HepG2 (cell line): ENCODE data around the gene IL22. TPM values are rescaled to one million over a fixed set of nuclear protein-coding genes. Genes with fewer than 3 reads are reported as not detected.

Experiments
- ATAC-seq: fragments of 200-7000 bp; cut with Tn5 transposase; 3 replicates; pipeline ENCODE4 v1.9.1; 2020; ENCODE audit warnings: mild to moderate bottlenecking, moderate library complexity
- BruUV-seq: library from RNA; stranded (reverse); fragments of 400-500 nt; replicated peaks from 2 replicates; lab custom pipeline; 2021; lab: Mats Ljungman, UMichigan
- CTCF ChIA-PET: fragments of 300-600 bp; formaldehyde crosslinking; extraction: SDS; loops from one replicate; lab custom pipeline; 2021; ENCODE audit warnings: low total read pairs, inconsistent platforms, low intra/inter-chr PET ratio; lab: Yijun Ruan, JAX
- POLR2A ChIA-PET: fragments of 350-600 bp; sonication (Branson Sonifier 250); formaldehyde crosslinking; loops from one replicate; lab custom pipeline; 2020; ENCODE audit warnings: antibody characterized with exemption, inconsistent platforms; lab: Yijun Ruan, JAX
- DNase-seq: peaks from one replicate; pipeline ENCODE4 v3.0.0-alpha.2; 2015; ENCODE audit warnings: low spot score
- FAIRE-seq: peaks from 3 replicates; lab custom pipeline; 2011; peaks lifted over from hg19 to GRCh38; lab: Jason Lieb, UNC
- H2AFZ ChIP-seq: one replicate; pipeline ENCODE4 v1.6.1; 2011; ENCODE audit warnings: low read length, inconsistent platforms
- H3K27ac ChIP-seq: fragments of 300-600 bp; 3 replicates; pipeline ENCODE4 v1.8.0; 2011; ENCODE audit warnings: mixed run types, mild to moderate bottlenecking, mixed read lengths, low read length, inconsistent platforms; ENCODE audit not compliant: insufficient read depth; ENCODE audit errors: extremely low read length
- H3K27me3 ChIP-seq, 2 experiments: fragments of 200-600 bp in 1 of 2; 2 replicates in 1 of 2; 3 replicates in 1 of 2; pipeline versions ENCODE4 v1.6.0 to v1.8.0; 2011; ENCODE audit warnings: low read length in 2 of 2, mild to moderate bottlenecking in 2 of 2, moderate library complexity in 2 of 2, inconsistent platforms in 1 of 2; ENCODE audit not compliant: insufficient read depth in 2 of 2, control insufficient read depth in 1 of 2
- H3K36me3 ChIP-seq, 2 experiments: fragments of 200-600 bp in 1 of 2; replicated peaks in 1 of 2; 2 replicates in 1 of 2; 3 replicates in 1 of 2; pipeline versions ENCODE4 v1.5.1 to v1.8.0; 2011; ENCODE audit warnings: low read length in 2 of 2, inconsistent platforms in 1 of 2; ENCODE audit not compliant: insufficient read depth in 2 of 2, control insufficient read depth in 1 of 2
- H3K4me1 ChIP-seq: 2 replicates; pipeline ENCODE4 v1.5.1; 2012; ENCODE audit warnings: low read length, inconsistent platforms; ENCODE audit not compliant: insufficient read depth
- H3K4me2 ChIP-seq: 2 replicates; pipeline ENCODE4 v1.6.0; 2011; ENCODE audit warnings: low read depth, low read length, inconsistent platforms
- H3K4me3 ChIP-seq, 3 experiments: fragments of 200-600 bp in 1 of 3; sonication (generic), shearing (Covaris generic) in 1 of 3; replicated peaks in 1 of 3; 2 replicates each; pipeline ENCODE4 v1.5.1; 2011 to 2016; ENCODE audit warnings: low read length in 3 of 3, inconsistent platforms in 2 of 3, low read depth in 2 of 3, mild to moderate bottlenecking in 2 of 3, control low read depth in 1 of 3, mixed read lengths in 1 of 3; ENCODE audit not compliant: insufficient read depth in 1 of 3
- H3K79me2 ChIP-seq: one replicate; pipeline ENCODE4 v1.6.1; 2011; ENCODE audit warnings: low read length, inconsistent platforms; ENCODE audit not compliant: insufficient read depth
- H3K9ac ChIP-seq: 2 replicates; pipeline ENCODE4 v1.6.0; 2011; ENCODE audit warnings: mild to moderate bottlenecking, low read depth, low read length, inconsistent platforms; ENCODE audit not compliant: insufficient read depth
- H3K9me3 ChIP-seq: 2 replicates; pipeline ENCODE4 v1.5.1; 2012; ENCODE audit warnings: mild to moderate bottlenecking, low read length
- H4K20me1 ChIP-seq: 2 replicates; pipeline ENCODE4 v1.6.0; 2011; ENCODE audit warnings: inconsistent platforms, mild to moderate bottlenecking, low read length, moderate library complexity; ENCODE audit not compliant: insufficient read depth
- DNMT1 ChIP-seq: sonication (generic); formaldehyde crosslinking; IDR thresholded peaks from 2 replicates; pipeline ENCODE4 v1.5.1; 2020; ENCODE audit warnings: mild to moderate bottlenecking, missing genetic modification reagents
- HDAC1 ChIP-seq: sonication (generic); formaldehyde crosslinking; IDR thresholded peaks from 2 replicates; pipeline ENCODE4 v1.5.1; 2020; ENCODE audit warnings: mild to moderate bottlenecking, missing genetic modification reagents
- JUNB ChIP-seq: sonication (generic); formaldehyde crosslinking; IDR thresholded peaks from 2 replicates; pipeline ENCODE4 v1.8.0; 2022; ENCODE audit warnings: missing genetic modification reagents, mild to moderate bottlenecking, borderline replicate concordance
- MAFF ChIP-seq: IDR thresholded peaks from 2 replicates; pipeline ENCODE4 v1.6.1; 2011; ENCODE audit warnings: low read depth, low read length, improper control_type of control experiment
- MAFK ChIP-seq, 2 experiments: IDR thresholded peaks in 1 of 2; conservative IDR thresholded peaks in 1 of 2; 2 replicates each; pipeline ENCODE4 v1.6.1; 2011; ENCODE audit warnings: improper control_type of control experiment in 2 of 2, low read length in 2 of 2
- RXRA ChIP-seq: sonication (generic); formaldehyde crosslinking; IDR thresholded peaks from 2 replicates; pipeline ENCODE4 v1.5.1; 2020; ENCODE audit warnings: missing genetic modification reagents
- RXRB ChIP-seq: IDR thresholded peaks from 2 replicates; pipeline ENCODE4 v1.6.1; 2016; ENCODE audit warnings: borderline replicate concordance, missing genetic modification reagents, missing compliant biosample characterization
- SKI ChIP-seq: fragments of 450-650 bp; IDR thresholded peaks from one replicate; pipeline ENCODE4 v1.6.1; 2018; ENCODE audit warnings: mild to moderate bottlenecking; ENCODE audit not compliant: partially characterized antibody
- SRSF1 ChIP-seq: fragments of 200-400 bp; formaldehyde crosslinking; optimal IDR thresholded peaks from 2 replicates; pipeline ENCODE3; 2017; ENCODE audit warnings: mild to moderate bottlenecking, low read depth, low read length, moderate library complexity
- TEAD3 ChIP-seq: optimal IDR thresholded peaks from 2 replicates; pipeline ENCODE3; 2016; ENCODE audit warnings: borderline replicate concordance
- ZEB1 ChIP-seq: IDR thresholded peaks from 2 replicates; pipeline ENCODE4 v1.6.1; 2012; ENCODE audit warnings: mild to moderate bottlenecking, low read depth, inconsistent platforms; ENCODE audit not compliant: insufficient replicate concordance
- ZNF816 ChIP-seq: sonication (generic); formaldehyde crosslinking; IDR thresholded peaks from 2 replicates; pipeline ENCODE4 v1.8.0; 2022; ENCODE audit warnings: missing genetic modification reagents, mild to moderate bottlenecking, borderline replicate concordance
- WGBS: methylation state at CpG from one replicate; pipeline ENCODE4 v1.1.6; 2017; ENCODE audit warnings: low lambda C conversion rate; 5-methylcytosine and 5-hydroxymethylcytosine counted together
- in situ Hi-C: cut with HindIII; loops from 2 replicates; pipeline ENCODE4 v1.10.0; 2017; ENCODE audit warnings: low pct_unique_long_range_greater_than_20kb; ENCODE audit not compliant: extremely low pct_ligation_motif_present
- intact Hi-C: fragments of 100-400 bp; cut with micrococcal nuclease; formaldehyde crosslinking; loops from one replicate; pipeline ENCODE4 v1.10.0; 2022; ENCODE audit not compliant: unreplicated experiment
- polyA plus RNA-seq, 8 experiments: library from polyadenylated mRNA; depleted of rRNA in 3 of 8; stranded (reverse) in 7 of 8; unstranded in 1 of 8; fragments of >200 nt; fragmentation: Illumina TruSeq in 4 of 8; extraction: Trizol in 4 of 8; gene quantifications; 2 replicates each; pipeline versions ENCODE4 v1.2.1 to v1.2.3, GENCODE V29; 2011 to 2016; ENCODE audit warnings: low read depth in 4 of 8, missing spikeins in 1 of 8, mixed read lengths in 1 of 8; ENCODE audit not compliant: insufficient read depth in 1 of 8
- total RNA-seq, 5 experiments: library from RNA; depleted of rRNA; stranded (reverse); fragments of >200 nt; fragmentation: Illumina TruSeq; extraction: Trizol; gene quantifications; 2 replicates each; pipeline ENCODE4 v1.2.3, GENCODE V29; 2016; ENCODE audit warnings: low read depth in 1 of 5

Gene IL22
- total and polyA plus RNA-seq, 2 of the 13 experiments (the other 11 are each of a cell fraction or from before 2014, with no cell fraction given): not detected

DNA sequence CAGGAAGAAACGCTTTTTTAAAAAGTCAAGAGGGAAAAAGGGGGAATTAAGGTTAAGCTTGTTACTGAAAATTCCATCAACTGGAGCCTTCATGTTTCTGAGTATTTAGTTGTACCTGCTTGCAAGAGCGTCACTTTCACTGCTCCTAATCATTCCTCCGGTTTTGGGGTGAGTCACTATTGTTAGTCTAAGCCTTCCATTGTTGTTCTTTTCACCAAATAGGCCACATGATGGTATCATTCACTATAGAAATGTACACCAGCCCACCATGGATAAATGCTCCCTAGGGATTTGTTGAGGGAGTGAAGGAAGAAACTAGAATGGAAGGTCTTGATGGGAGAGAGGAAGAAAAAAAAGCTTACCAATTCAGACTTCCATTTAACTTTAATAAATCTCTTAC, 3.0 kb downstream of the IL22 start:
- BruUV-seq: no TSS peak
- ChIA-PET POLR2A (no interaction called here), CTCF (no interaction called here)
- H3K27ac ChIP-seq: no peak overlapping the region
- WGBS: 0% methylated on average over 3 of the region's 3 CpGs
- in situ Hi-C loops (no loop called here), intact Hi-C loops (no loop called here)
- H3K9ac ChIP-seq: no peak overlapping the region
- no peaks in the 10 kb centered on the region for H3K79me2 ChIP-seq
- H3K4me3 ChIP-seq: no peak overlapping the region
- H3K9me3 ChIP-seq: no peaks in the 10 kb centered on the region
- no peaks in the 10 kb centered on the region for H3K36me3 ChIP-seq
- no peak overlapping the region for H3K4me2 ChIP-seq
- no peak for DNase-seq
- H3K4me1 ChIP-seq: no peaks in the 10 kb centered on the region
- no peak for FAIRE-seq
- no peak for TF ChIP-seq JUNB
- TF ChIP-seq ZNF816 (CRISPR knock-in tag): no peak
- TF ChIP-seq ZEB1: no peak
- TF ChIP-seq RXRB: no peak
- TF ChIP-seq SRSF1: no peak
- no peak for TF ChIP-seq RXRA (CRISPR knock-in tag)
- no peaks in the 10 kb centered on the region for H4K20me1 ChIP-seq
- no peak overlapping the region for H2AFZ ChIP-seq
- H3K27me3 ChIP-seq: peaks cover 0 to 13% of the 10 kb centered on the region in 2 experiments; a peak in 1 of 5 replicates
- no peak for ATAC-seq

- in situ Hi-C loops: no loop called here
- H3K9ac ChIP-seq: no peak overlapping the region
- no peaks in the 10 kb centered on the region for H3K9me3 ChIP-seq
- CTCF ChIA-PET: no interaction called here
- H3K4me1 ChIP-seq: no peaks in the 10 kb centered on the region
- no peak overlapping the region for H3K4me2 ChIP-seq
- ATAC-seq (no peak), DNase-seq (no peak), FAIRE-seq (no peak)
- no peak overlapping the region for H3K4me3 ChIP-seq
- no peaks in the 10 kb centered on the region for H3K79me2 ChIP-seq
- peaks cover 0 to 13% of the 10 kb centered on the region in 2 experiments; a peak in 1 of 5 replicates for H3K27me3 ChIP-seq
- H4K20me1 ChIP-seq: no peaks in the 10 kb centered on the region
- H3K27ac ChIP-seq: no peak overlapping the region
- no TSS peak for BruUV-seq
- intact Hi-C loops: no loop called here
- peak; percentile 64 to 74 for TF ChIP-seq MAFK (conservative IDR thresholded peaks at IDR 0.05 in 1 of 2, IDR thresholded peaks at IDR 0.05 in 1 of 2; ENCODE audit: low read length in 2 of 2)
- TF ChIP-seq DNMT1 (CRISPR knock-in tag): no peak
- no peak for TF ChIP-seq TEAD3 (CRISPR knock-in tag)
- TF ChIP-seq MAFF: peak; percentile 54; the same call in 1 of the 2 replicates
- no peak for TF ChIP-seq HDAC1 (CRISPR knock-in tag)
- TF ChIP-seq SKI: no peak
- H2AFZ ChIP-seq: no peak overlapping the region
- H3K36me3 ChIP-seq: no peaks in the 10 kb centered on the region
- POLR2A ChIA-PET: no interaction called here
These were observed 5.6 kb downstream of the IL22 start for GRCh38 chr12:68247785-68248184.
